GM12878 (cell line): ENCODE data around the gene GSPT1. TPM values are rescaled to one million over a fixed set of nuclear protein-coding genes. Genes with fewer than 3 reads are reported as not detected.

Experiments used
- ATAC-seq: fragments of 200-7000 bp; cut with Tn5 transposase; 3 replicates; pipeline ENCODE4 v1.9.1; 2020; ENCODE audit warnings: mild to moderate bottlenecking, moderate library complexity
- BruUV-seq: library from RNA; stranded (reverse); fragments of 400-500 nt; replicated peaks from 2 replicates; lab custom pipeline; 2021; lab: Mats Ljungman, UMichigan
- CTCF ChIA-PET: fragments of 300-600 bp; sonication (Branson Sonifier 250); formaldehyde crosslinking; extraction: SDS; loops from one replicate; lab custom pipeline; 2021; ENCODE audit warnings: inconsistent platforms; lab: Yijun Ruan, JAX
- POLR2A ChIA-PET: fragments of 350-600 bp; formaldehyde crosslinking; extraction: SDS; loops from one replicate; lab custom pipeline; 2021; ENCODE audit warnings: inconsistent platforms; lab: Charles Lee
- RAD21 ChIA-PET: fragments of 300-600 bp; sonication (Branson Sonifier 250); formaldehyde crosslinking; loops from one replicate; lab custom pipeline; 2023; ENCODE audit warnings: antibody characterized with exemption; ENCODE audit not compliant: unreplicated experiment; lab: Charles Lee
- SMC1A ChIA-PET: fragments of 300-600 bp; sonication (Branson Sonifier 250); formaldehyde crosslinking; loops from one replicate; lab custom pipeline; 2023; ENCODE audit not compliant: unreplicated experiment, uncharacterized antibody; lab: Charles Lee
- DNase-seq: peaks from one replicate; pipeline ENCODE4 v3.0.0-alpha.2; 2011; ENCODE audit warnings: low read depth, low spot score
- FAIRE-seq: peaks from 3 replicates; lab custom pipeline; 2011; peaks lifted over from hg19 to GRCh38; lab: Jason Lieb, UNC
- H2AFZ ChIP-seq: 2 replicates; pipeline ENCODE4 v1.6.0; 2011; ENCODE audit warnings: low read depth, low read length, control low read depth; ENCODE audit not compliant: control insufficient read depth
- H3K27ac ChIP-seq: 2 replicates; pipeline ENCODE4 v1.5.1; 2011; ENCODE audit warnings: control low read depth; ENCODE audit not compliant: control insufficient read depth, insufficient read depth
- H3K27me3 ChIP-seq, 2 experiments: replicated peaks in 1 of 2; 2 replicates each; pipeline versions ENCODE4 v1.6.0 to v1.6.1; 2011; ENCODE audit warnings: low read length in 1 of 2; ENCODE audit not compliant: control insufficient read depth in 2 of 2, insufficient read depth in 2 of 2
- H3K36me3 ChIP-seq, 2 experiments: 2 replicates each; pipeline ENCODE4 v1.5.1; 2011; ENCODE audit warnings: low read length in 1 of 2; ENCODE audit not compliant: control insufficient read depth in 2 of 2, insufficient read depth in 2 of 2
- H3K4me1 ChIP-seq: 2 replicates; pipeline ENCODE4 v1.6.1; 2011; ENCODE audit warnings: mild to moderate bottlenecking, low read length, moderate library complexity, mixed read lengths; ENCODE audit not compliant: control insufficient read depth, insufficient read depth
- H3K4me2 ChIP-seq: 2 replicates; pipeline ENCODE4 v1.6.0; 2011; ENCODE audit warnings: control low read depth; ENCODE audit not compliant: control insufficient read depth, insufficient read depth
- H3K4me3 ChIP-seq: fragments of 200-600 bp; sonication (generic); 2 replicates; pipeline ENCODE4 v1.5.1; 2016
- H3K79me2 ChIP-seq: 2 replicates; pipeline ENCODE4 v1.6.0; 2011; ENCODE audit warnings: low read length; ENCODE audit not compliant: control insufficient read depth, insufficient read depth
- H3K9ac ChIP-seq: 2 replicates; pipeline ENCODE4 v1.8.0; 2011; ENCODE audit warnings: low read length, control low read depth, mixed read lengths; ENCODE audit not compliant: control insufficient read depth, insufficient read depth
- H3K9me3 ChIP-seq: replicated peaks from 3 replicates; pipeline ENCODE4 v1.5.1; 2011; ENCODE audit warnings: mild to moderate bottlenecking, low read length; ENCODE audit not compliant: control insufficient read depth, insufficient read depth
- H4K20me1 ChIP-seq: 2 replicates; pipeline ENCODE4 v1.6.0; 2011; ENCODE audit not compliant: control insufficient read depth, insufficient read depth
- IRF4 ChIP-seq: IDR thresholded peaks from 2 replicates; pipeline ENCODE4 v1.6.1; 2011; ENCODE audit warnings: low read depth, low read length
- PBX3 ChIP-seq: IDR thresholded peaks from 2 replicates; pipeline ENCODE4 v1.6.1; 2011; ENCODE audit warnings: mild to moderate bottlenecking, low read depth, low read length, moderate library complexity; ENCODE audit not compliant: insufficient replicate concordance
- USF2 ChIP-seq: IDR thresholded peaks from 2 replicates; pipeline ENCODE4 v1.6.1; 2011; ENCODE audit warnings: low read depth, low read length, improper control_type of control experiment, borderline replicate concordance
- ZBTB33 ChIP-seq: fragments of 450-650 bp; IDR thresholded peaks from 2 replicates; pipeline ENCODE4 v1.6.1; 2017; ENCODE audit warnings: mild to moderate bottlenecking
- WGBS: methylation state at CpG from one replicate; pipeline ENCODE4 v1.1.6; 2016; ENCODE audit warnings: low lambda C conversion rate; ENCODE audit not compliant: insufficient replicate concordance, insufficient coverage; ENCODE audit errors: missing lambda C conversion rate; 5-methylcytosine and 5-hydroxymethylcytosine counted together
- in situ Hi-C: fragments of 300-500 bp; cut with MboI; formaldehyde crosslinking; loops from 9 replicates; pipeline ENCODE4 v1.14.3; 2018; ENCODE audit warnings: mixed read lengths
- intact Hi-C: fragments of 100-400 bp; cut with micrococcal nuclease; formaldehyde crosslinking; loops from one replicate; pipeline ENCODE4 v1.14.2; 2022; ENCODE audit not compliant: unreplicated experiment
- polyA plus RNA-seq, 11 experiments: library from polyadenylated mRNA; depleted of rRNA in 4 of 11; unstranded in 6 of 11; stranded (reverse) in 5 of 11; fragments of >200 nt; fragmentation: Nextera tagmentation in 4 of 11; fragmentation: Illumina TruSeq in 1 of 11; extraction: Ambion mirVana in 4 of 11; extraction: Trizol in 1 of 11; gene quantifications; 1 replicate in 1 of 11; 2 replicates in 10 of 11; pipeline versions ENCODE4 v1.2.1 to v1.2.3, GENCODE V29; 2011 to 2016; ENCODE audit warnings: inconsistent platforms in 2 of 11, missing spikeins in 2 of 11, low read depth in 1 of 11
- total RNA-seq, 4 experiments: library from RNA; depleted of rRNA in 3 of 4; stranded (reverse); fragments of >200 nt in 3 of 4; fragmentation: Illumina TruSeq in 1 of 4; extraction: Trizol in 1 of 4; gene quantifications; 2 replicates each; pipeline versions ENCODE4 v1.2.1 to v1.2.3, GENCODE V29; 2013 to 2021

Gene GSPT1
- total and polyA plus RNA-seq, 10 of the 15 experiments (the other 5 are each of a cell fraction or from before 2014, with no cell fraction given), result 46.7 to 181 (median 99.6) TPM

GRCh38 chr16:11890231-11890965, 25.4 kb downstream of the GSPT1 start:
- TSS peak; percentile 62 for BruUV-seq
- H3K36me3 ChIP-seq, result peaks cover 5 to 24% of the 10 kb centered on the region in 2 experiments; a peak in 3 of 4 replicates
- H3K27ac ChIP-seq, result no peak overlapping the region
- 86% methylated on average over 5 of the region's 5 CpGs for WGBS
- in situ Hi-C loops, result no loop called here
- ChIA-PET RAD21 (no interaction called here), SMC1A (no interaction called here)
- ATAC-seq (no peak), FAIRE-seq (no peak)
- no peaks in the 10 kb centered on the region for H3K27me3 ChIP-seq
- TF ChIP-seq PBX3 (no peak), USF2 (no peak), IRF4 (no peak), ZBTB33 (no peak)
- TF ChIP-seq, all 136 proteins: peak for 0
- H3K4me3 ChIP-seq, result no peak overlapping the region
- no peaks in the 10 kb centered on the region for H3K4me1 ChIP-seq
- no peaks in the 10 kb centered on the region for H4K20me1 ChIP-seq
- CTCF ChIA-PET, result no interaction called here
- no peak overlapping the region for H3K4me2 ChIP-seq
- POLR2A ChIA-PET, result no interaction called here
- no peaks in the 10 kb centered on the region for H3K79me2 ChIP-seq
- DNase-seq, result no peak
- no peak overlapping the region for H2AFZ ChIP-seq
- no peaks in the 10 kb centered on the region for H3K9me3 ChIP-seq
- H3K9ac ChIP-seq, result no peak overlapping the region
- intact Hi-C loops, result no loop called here
